ENCODE data around the gene FAM237A.

GRCh38 chr2:206683546-206683945, 41.3 kb downstream of the FAM237A start:
- TF ChIP-seq, protein P1, sequence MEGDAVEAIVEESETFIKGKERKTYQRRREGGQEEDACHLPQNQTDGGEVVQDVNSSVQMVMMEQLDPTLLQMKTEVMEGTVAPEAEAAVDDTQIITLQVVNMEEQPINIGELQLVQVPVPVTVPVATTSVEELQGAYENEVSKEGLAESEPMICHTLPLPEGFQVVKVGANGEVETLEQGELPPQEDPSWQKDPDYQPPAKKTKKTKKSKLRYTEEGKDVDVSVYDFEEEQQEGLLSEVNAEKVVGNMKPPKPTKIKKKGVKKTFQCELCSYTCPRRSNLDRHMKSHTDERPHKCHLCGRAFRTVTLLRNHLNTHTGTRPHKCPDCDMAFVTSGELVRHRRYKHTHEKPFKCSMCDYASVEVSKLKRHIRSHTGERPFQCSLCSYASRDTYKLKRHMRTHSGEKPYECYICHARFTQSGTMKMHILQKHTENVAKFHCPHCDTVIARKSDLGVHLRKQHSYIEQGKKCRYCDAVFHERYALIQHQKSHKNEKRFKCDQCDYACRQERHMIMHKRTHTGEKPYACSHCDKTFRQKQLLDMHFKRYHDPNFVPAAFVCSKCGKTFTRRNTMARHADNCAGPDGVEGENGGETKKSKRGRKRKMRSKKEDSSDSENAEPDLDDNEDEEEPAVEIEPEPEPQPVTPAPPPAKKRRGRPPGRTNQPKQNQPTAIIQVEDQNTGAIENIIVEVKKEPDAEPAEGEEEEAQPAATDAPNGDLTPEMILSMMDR (IDR thresholded peaks at IDR 0.05): no peak
- TF ChIP-seq POLR2A (IDR thresholded peaks at IDR 0.05): no peak

All from lower leg skin (tissue), 3 donors.